ENCODE results near the gene FHOD3.
"Not testable (repeated sequence)": the region's sequence is repeated elsewhere in the genome, so short reads cannot be mapped to it uniquely, and the experiment has no call there.

FHOD3 gene

DNA sequence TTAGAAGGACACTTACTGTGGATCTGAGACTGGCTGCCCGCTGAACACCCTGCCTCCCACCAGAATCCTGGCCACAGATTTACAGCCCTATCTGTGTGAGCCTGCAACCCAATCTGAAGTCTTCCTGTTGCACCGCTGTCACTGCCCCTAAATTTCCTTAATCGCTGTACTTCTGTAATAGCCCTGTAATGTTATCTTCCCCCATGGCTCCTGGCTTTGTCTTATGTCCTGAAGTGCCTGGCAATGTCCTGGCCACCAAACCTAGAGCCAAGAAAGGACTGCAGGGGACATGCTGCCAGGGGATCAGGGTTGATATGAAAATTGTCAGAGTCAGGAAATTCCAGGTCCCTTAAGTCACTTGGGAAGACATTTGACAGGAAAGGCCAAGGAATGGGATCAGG, 52.7 kb downstream of the FHOD3 start:
- no peak for DNase-seq (ENCODE audit: low read depth)
- no peak overlapping the region for H3K4me3 ChIP-seq (ENCODE audit: low read depth, low read length)
- no peak for TF ChIP-seq POLR2A (IDR thresholded peaks at IDR 0.05; ENCODE audit: extremely low read depth, insufficient read length)
- TF ChIP-seq, protein P1, sequence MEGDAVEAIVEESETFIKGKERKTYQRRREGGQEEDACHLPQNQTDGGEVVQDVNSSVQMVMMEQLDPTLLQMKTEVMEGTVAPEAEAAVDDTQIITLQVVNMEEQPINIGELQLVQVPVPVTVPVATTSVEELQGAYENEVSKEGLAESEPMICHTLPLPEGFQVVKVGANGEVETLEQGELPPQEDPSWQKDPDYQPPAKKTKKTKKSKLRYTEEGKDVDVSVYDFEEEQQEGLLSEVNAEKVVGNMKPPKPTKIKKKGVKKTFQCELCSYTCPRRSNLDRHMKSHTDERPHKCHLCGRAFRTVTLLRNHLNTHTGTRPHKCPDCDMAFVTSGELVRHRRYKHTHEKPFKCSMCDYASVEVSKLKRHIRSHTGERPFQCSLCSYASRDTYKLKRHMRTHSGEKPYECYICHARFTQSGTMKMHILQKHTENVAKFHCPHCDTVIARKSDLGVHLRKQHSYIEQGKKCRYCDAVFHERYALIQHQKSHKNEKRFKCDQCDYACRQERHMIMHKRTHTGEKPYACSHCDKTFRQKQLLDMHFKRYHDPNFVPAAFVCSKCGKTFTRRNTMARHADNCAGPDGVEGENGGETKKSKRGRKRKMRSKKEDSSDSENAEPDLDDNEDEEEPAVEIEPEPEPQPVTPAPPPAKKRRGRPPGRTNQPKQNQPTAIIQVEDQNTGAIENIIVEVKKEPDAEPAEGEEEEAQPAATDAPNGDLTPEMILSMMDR (IDR thresholded peaks at IDR 0.05; ENCODE audit: low read depth, low read length): no peak
- TF ChIP-seq, protein P2, sequence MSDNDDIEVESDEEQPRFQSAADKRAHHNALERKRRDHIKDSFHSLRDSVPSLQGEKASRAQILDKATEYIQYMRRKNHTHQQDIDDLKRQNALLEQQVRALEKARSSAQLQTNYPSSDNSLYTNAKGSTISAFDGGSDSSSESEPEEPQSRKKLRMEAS (IDR thresholded peaks at IDR 0.05; ENCODE audit: low read depth, low read length): no peak
- no peak for TF ChIP-seq MYC (IDR thresholded peaks at IDR 0.05; ENCODE audit: low read depth, low read length)

DNA sequence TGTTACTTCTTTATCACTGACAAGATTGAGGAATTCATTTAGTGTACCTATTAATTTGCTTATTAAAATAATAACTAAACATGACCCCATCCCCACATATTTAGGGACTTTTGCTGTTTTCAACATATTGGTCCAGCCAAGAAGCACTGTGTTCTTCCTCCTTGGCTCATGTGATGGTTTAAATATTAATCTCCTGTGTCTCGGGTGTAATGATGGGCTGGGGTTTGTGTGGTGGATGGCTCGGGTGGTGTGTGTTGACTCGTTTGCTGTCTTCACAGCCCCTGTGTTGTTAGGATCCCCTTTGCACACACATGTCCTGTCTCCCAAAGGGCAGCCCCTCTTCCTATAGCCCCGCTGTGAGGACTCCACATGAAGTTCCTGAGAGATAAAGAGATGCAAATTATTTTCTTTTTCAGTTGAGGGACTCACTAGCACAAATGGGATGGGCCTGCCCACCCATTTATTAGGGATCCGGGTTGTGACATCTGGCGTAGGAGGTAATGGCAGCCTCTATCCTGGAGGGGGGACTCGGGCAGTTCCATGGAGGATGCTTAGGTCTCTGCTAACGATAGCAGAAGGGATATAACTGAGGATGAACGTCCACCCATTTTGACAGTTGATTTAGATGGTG, 53.4 kb downstream of the FHOD3 start:
- TF ChIP-seq MYC (IDR thresholded peaks at IDR 0.05; ENCODE audit: low read depth, low read length): no peak
- no peak for TF ChIP-seq POLR2A (IDR thresholded peaks at IDR 0.05; ENCODE audit: extremely low read depth, insufficient read length)
- TF ChIP-seq, protein P1 (IDR thresholded peaks at IDR 0.05; ENCODE audit: low read depth, low read length): no peak
- TF ChIP-seq, protein P2 (IDR thresholded peaks at IDR 0.05; ENCODE audit: low read depth, low read length): no peak
- DNase-seq (ENCODE audit: low read depth): no peak
- H3K4me3 ChIP-seq (ENCODE audit: low read depth, low read length): no peak overlapping the region

DNA sequence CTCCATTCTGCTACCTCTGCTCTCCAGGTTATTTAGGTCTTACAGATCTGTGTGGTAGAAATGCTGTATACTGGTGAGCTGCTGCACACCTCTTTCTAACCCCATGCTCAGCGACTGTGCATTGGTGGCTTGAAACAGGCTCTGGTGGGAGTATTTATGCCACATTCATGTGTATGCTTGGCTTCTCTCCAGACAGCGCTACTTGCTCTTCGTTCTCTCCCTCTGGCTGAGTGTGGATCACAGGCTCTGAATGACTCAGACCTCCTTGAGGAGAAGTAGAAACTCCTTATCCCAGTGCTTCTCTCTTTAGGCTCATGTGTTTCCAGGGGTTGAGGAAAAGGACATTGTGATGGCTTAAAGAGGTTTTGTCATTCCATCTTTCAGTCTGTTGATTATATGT, 54.9 kb downstream of the FHOD3 start:
- H3K4me3 ChIP-seq (ENCODE audit: low read depth, low read length): no peak overlapping the region
- no peak for DNase-seq (ENCODE audit: low read depth)
- TF ChIP-seq POLR2A (IDR thresholded peaks at IDR 0.05; ENCODE audit: extremely low read depth, insufficient read length): no peak
- TF ChIP-seq, protein P2 (IDR thresholded peaks at IDR 0.05; ENCODE audit: low read depth, low read length): no peak
- no peak for TF ChIP-seq MYC (IDR thresholded peaks at IDR 0.05; ENCODE audit: low read depth, low read length)
- TF ChIP-seq, protein P1 (IDR thresholded peaks at IDR 0.05; ENCODE audit: low read depth, low read length): no peak

DNA sequence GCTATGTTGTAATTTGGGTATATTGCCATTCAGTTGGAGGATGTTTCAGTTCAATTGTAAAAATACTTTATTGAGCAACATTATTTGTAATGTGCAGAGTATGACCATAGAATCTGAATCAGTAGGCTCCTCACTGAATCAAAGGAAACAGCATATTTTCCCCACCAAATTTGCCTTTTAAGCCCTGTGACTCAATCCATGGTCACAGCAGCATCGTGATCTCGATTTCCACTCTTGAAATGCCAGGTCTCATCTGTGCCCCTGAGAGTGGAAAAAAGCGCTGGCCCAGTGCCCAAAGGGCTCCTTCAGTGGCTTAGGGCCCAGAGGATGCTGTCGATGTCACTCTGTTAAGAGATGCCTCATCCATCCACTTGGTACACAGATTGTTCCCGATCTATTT, 57.5 kb downstream of the FHOD3 start:
- no peak for TF ChIP-seq POLR2A (IDR thresholded peaks at IDR 0.05; ENCODE audit: extremely low read depth, insufficient read length)
- TF ChIP-seq, protein P2 (IDR thresholded peaks at IDR 0.05; ENCODE audit: low read depth, low read length): no peak
- no peak for TF ChIP-seq MYC (IDR thresholded peaks at IDR 0.05; ENCODE audit: low read depth, low read length)
- TF ChIP-seq, protein P1 (IDR thresholded peaks at IDR 0.05; ENCODE audit: low read depth, low read length): no peak
- no peak overlapping the region for H3K4me3 ChIP-seq (ENCODE audit: low read depth, low read length)
- DNase-seq (ENCODE audit: low read depth): no peak

DNA sequence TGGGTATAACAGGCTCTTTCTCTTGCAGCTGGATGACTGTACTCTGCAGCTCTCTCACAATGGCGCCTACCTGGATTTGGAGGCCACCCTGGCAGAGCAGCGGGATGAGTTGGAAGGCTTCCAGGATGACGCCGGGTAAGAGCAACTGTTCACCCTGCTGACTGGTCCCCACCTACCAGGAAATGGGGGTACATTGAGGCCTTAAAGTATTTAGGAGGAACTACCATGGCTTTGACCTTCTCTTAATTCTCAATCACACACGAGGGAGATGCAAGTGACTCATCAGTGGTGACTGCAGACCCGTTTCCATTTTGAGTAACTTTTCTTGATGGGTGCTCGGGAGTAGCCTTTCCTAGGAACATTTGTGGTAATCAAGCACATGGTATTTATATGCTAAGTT, 58.0 kb downstream of the FHOD3 start:
- TF ChIP-seq, protein P2 (IDR thresholded peaks at IDR 0.05; ENCODE audit: low read depth, low read length): no peak
- no peak for TF ChIP-seq POLR2A (IDR thresholded peaks at IDR 0.05; ENCODE audit: extremely low read depth, insufficient read length)
- TF ChIP-seq, protein P1 (IDR thresholded peaks at IDR 0.05; ENCODE audit: low read depth, low read length): no peak
- TF ChIP-seq MYC (IDR thresholded peaks at IDR 0.05; ENCODE audit: low read depth, low read length): no peak
- H3K4me3 ChIP-seq (ENCODE audit: low read depth, low read length): no peak overlapping the region
- DNase-seq (ENCODE audit: low read depth): no peak

DNA sequence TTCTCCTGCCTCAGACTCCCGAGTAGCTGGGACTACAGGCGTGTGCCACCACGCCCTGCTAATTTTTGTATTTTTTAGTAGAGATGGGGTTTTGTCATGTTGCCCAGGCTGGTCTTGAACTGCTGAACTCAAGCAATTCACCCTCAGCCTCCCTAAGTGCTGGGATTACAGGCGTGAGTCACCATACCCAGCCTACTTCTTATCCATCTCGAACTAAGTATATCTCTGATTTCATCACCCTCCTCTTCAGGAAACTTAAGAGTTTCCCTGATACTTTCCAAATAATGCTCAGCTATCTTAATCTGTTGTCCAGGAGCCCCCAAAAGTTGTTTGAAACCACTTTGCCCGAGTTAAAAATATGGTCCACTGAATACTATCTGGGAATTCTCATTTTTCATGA, 59.2 kb downstream of the FHOD3 start:
- not testable (repeated sequence) for DNase-seq (ENCODE audit: low read depth); H3K4me3 ChIP-seq (ENCODE audit: low read depth, low read length)
